ENCODE data around the gene UBASH3A.

The UBASH3A gene

GRCh38 chr21:42411197-42411869 is 7.6 kb downstream of the UBASH3A start:
- DNase-seq (ENCODE audit: low spot score): no peak

GRCh38 chr21:42411891-42412635 is 8.4 kb downstream of the UBASH3A start:
- no peak for DNase-seq (ENCODE audit: low spot score)

- no peak for DNase-seq (ENCODE audit: low spot score)
These were observed 8.9 kb downstream of the UBASH3A start for GRCh38 chr21:42412636-42412933.

- no peak for DNase-seq (ENCODE audit: low spot score)
These were observed 9.4 kb downstream of the UBASH3A start for GRCh38 chr21:42413093-42413492.

GRCh38 chr21:42413500-42413899 is 9.8 kb downstream of the UBASH3A start:
- no peak for DNase-seq (ENCODE audit: low spot score)

GRCh38 chr21:42414066-42414465 is 10.4 kb downstream of the UBASH3A start:
- no peak for DNase-seq (ENCODE audit: low spot score)

GRCh38 chr21:42414553-42414927 is 10.8 kb downstream of the UBASH3A start:
- no peak for DNase-seq (ENCODE audit: low spot score)

- no peak for DNase-seq (ENCODE audit: low spot score)
These were observed 11.4 kb downstream of the UBASH3A start for GRCh38 chr21:42414928-42415769.

- DNase-seq (ENCODE audit: low spot score): no peak
These were observed 13.8 kb downstream of the UBASH3A start for GRCh38 chr21:42417533-42417932.

GRCh38 chr21:42418886-42419285 is 15.2 kb downstream of the UBASH3A start:
- DNase-seq (ENCODE audit: low spot score): no peak

- no peak for DNase-seq (ENCODE audit: low spot score)
These were observed 16.1 kb downstream of the UBASH3A start for GRCh38 chr21:42419845-42420244.

GRCh38 chr21:42421018-42421793 is 17.5 kb downstream of the UBASH3A start:
- DNase-seq (ENCODE audit: low spot score): no peak

- DNase-seq (ENCODE audit: low spot score): no peak
These were observed 19.5 kb downstream of the UBASH3A start for GRCh38 chr21:42423197-42423675.

GRCh38 chr21:42423685-42424084 is 20.0 kb downstream of the UBASH3A start:
- no peak for DNase-seq (ENCODE audit: low spot score)

- DNase-seq (ENCODE audit: low spot score): no peak
These were observed 21.3 kb downstream of the UBASH3A start for GRCh38 chr21:42424914-42425541.

GRCh38 chr21:42425591-42425990 is 21.9 kb downstream of the UBASH3A start:
- DNase-seq (ENCODE audit: low spot score): no peak

- no peak for DNase-seq (ENCODE audit: low spot score)
These were observed 22.7 kb downstream of the UBASH3A start for GRCh38 chr21:42426424-42426823.

GRCh38 chr21:42426876-42427480 is 23.3 kb downstream of the UBASH3A start:
- no peak for DNase-seq (ENCODE audit: low spot score)

- DNase-seq (ENCODE audit: low spot score): no peak
These were observed 24.2 kb downstream of the UBASH3A start for GRCh38 chr21:42427809-42428419.

- no peak for DNase-seq (ENCODE audit: low spot score)
These were observed 25.3 kb downstream of the UBASH3A start for GRCh38 chr21:42429021-42429420.

- DNase-seq (ENCODE audit: low spot score): no peak
These were observed 26.2 kb downstream of the UBASH3A start for GRCh38 chr21:42429856-42430255.

Data from AG20443 (cell line).